NCI-H2107 (cell line): ENCODE results near the gene ELF3.
"Not testable (repeated sequence)": the region's sequence is repeated elsewhere in the genome, so short reads cannot be mapped to it uniquely, and the experiment has no call there.

Source experiments
- DNase-seq: peaks from one replicate; lab custom pipeline; 2025; lab: John Stamatoyannopoulos, UW

The ELF3 gene

DNA sequence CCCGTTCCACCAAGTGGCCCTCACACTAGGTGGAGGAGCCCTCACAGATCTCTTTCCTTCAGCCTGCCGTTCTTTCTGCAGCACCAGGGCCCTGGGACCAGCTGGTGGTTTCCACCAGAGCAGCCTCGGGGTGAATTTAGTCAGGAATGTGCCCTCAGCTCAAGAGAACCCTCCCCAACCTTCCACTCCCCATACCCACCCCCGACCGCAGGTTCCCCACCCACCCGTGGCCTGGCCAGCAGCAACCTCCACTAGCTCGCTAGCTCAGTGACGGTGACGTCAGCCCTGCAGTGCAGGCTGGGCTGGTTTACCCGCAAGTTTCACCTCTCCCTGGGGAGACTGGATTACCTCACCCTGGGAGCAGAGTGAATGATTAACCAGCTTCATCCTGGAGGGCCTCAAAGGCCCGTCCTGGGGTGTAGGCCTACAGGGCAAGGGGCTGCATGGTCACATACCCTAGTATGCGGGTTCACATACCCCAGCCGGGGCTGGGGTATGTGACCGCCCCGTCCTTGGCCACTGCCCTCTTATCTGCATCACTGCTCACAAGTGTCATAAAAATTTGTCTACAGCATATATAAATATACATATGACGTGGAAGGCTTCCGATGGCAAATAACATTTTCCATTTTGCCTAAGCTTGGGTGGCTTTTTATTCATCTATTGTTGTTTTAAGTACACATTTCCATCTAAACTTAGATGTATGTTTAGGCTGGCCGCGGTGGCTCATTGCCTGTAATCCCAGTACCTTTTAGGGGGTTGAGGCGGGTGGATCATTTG, 24.5 kb downstream of the ELF3 start:
- DNase-seq, result peak; percentile 92

DNA sequence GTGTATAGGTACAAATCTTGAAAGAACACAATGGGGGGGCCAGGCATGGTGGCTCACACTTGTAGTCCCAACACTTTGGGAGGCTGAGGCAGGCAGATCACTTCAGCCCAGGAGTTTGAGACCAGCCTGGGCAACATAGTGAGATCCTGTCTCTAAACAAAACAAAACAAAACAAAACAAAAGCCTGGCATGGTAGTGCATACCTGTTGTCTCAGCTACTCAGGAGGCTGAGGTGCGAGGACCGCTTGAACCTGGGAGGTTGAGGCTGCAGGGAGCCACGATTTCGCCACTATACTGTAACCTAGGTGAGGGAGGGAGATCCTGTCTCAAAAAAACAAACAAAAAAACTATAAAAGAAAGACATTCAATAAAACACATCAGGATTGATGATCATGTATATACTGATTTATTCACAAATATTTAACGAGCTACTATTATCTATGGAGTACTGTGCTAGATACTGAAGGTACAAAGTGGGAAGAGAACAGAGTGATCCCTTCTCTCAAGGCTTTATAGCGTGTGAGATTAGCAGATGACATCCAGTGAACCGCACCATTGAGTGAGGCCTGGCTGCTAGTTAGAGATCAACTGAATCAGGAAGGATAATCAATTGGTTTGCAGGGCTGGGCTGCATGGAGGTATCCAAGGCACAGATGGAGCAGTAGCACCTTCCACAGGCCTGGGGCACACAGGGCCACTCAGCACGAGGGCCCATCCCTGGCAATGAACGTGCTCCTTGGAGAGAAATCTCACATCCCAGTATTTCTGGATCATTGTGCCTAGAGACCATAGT, 26.4 kb downstream of the ELF3 start:
- DNase-seq, result no peak

DNA sequence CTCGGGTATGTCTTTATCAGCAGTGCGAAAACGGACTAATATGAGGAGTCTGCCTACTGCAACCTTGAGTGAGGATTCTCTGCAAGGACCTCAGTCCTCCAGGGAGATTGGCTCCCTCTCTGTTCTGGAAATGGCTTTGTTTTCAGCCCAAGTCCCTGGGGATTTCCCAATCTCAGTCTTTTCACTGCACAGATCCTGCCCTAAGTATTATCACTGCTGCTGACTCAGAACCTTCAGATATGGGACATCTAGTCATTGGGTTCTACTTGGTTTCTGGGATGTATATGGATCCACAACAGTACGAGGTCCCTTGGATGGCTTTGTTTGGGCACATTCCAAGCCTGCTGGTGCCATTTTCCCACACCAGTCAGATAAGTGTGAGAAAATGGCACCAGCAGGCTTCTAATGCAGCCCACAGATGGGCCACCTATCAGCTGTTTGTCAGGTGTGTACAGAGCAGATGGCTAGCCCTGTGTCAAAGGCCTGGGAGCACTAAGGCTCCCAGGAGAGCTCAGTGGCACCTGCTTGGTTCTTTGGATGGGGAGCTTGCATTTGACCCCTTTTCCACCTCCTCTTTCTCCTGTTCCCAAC, 27.4 kb downstream of the ELF3 start:
- no peak for DNase-seq

DNA sequence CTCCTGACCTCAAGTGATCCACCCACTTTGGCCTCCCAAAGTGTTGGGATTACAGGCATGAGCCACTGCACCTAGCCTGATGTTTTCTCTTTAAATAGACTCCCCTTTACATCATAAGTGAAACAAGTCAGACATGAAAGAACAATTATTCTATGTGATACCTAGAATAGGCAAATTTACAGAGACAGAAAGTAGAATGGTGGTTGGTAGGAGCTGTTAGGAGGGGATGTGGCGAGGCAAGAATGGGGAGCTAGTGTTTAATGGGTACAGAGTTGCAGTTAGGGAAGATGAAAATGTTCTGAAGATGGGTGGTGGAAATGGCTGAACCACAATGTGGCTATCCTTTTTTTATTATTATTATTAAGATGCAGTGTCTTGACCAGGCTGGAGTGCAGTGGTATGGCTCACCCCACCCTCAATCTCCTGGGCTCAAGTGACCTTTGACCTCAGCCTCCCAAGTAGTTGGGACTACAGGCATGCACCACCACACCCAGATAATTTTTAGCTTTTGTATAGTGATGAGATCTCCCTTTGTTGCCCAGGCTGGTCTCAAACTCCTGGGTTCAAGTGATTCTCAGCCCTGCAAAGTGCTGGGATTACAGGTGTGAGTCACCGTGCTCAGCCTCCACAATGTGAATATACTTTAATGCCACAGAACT, 28.4 kb downstream of the ELF3 start:
- DNase-seq, result no peak

DNA sequence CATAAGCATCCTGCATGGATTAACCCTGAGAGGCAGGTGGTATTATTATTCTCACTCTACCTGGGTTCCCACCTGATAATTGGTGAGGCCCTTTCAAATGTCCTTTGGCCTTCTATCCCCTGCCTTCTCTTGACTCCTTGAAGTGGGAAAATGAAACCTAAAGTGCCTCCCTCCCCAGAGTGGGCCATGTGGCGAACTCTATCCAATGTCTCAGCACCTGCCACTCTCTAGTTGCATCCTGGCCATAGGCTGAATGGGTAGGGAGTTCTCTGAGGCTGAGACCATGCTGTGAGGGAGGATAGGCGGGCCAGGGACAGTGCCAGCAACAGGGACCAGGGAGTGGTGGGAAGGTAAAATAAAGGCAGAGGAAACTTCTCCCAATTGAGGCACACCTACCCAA, 35.3 kb downstream of the ELF3 start:
- DNase-seq, result peak; percentile 76

DNA sequence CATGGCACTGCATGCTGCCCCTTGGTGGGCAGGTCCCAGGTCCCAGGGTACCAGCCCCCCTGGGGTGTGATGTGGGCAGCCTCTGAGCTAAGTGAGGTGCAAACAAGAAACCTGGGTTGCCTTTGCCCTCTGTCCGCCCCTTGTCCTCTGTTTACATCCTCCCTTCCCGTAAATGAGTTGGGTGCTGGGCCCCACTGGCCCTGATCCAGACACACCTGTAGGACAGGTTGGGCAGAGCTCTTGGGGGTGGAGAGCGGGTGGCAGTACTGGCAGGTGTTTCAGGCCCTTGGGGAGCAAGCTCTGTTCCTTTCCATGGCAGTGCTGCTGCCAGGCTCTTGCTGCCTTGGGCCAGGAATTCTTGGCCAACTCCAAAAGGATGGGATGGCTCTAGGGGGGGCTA, 35.8 kb downstream of the ELF3 start:
- DNase-seq, result peak; percentile 81

DNA sequence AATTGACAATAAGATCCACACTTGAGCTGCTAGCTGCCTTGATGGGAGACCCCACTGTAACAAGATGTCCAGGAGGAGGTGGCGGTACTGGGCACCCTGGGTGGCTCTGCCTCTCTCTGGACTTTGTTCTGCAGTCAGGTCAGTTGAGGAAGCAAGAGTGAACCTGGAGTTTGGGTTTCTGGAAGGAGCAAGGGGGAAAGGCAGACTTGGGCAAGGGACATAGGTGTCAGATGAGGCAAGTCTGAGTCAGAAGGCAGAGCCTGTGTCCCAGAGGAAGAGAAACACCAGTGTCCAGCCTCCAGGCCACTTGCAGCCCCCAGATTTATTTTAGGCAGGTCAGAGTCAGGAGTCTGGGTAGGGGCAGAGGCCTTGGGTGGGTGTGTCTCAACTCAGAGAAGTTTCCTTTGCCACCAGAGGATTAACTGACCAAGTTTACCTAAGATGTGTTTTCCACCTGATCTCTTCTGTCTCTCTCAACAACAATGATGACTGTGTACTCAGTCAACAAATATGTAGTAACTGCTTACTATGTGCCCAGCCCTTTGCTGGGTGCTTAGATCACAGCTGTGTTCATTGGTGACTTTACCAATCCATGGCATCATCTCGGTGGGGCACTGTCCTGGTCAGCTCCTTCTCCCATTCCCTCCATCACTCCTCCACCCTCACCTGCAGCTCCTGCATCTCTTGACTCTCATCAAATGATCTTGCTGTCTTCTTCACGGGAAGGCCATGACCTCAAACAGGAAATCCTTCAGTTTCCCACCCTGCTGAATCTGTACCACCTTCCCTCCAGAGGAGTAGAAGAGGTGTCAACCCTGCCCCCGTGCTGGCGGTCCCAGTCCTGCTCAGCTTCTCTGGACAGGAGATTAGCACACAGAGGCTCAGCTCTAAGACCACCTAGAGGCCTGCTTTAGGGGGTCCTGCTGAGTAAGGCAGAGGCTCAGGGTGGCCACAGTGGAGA, 36.6 kb downstream of the ELF3 start:
- DNase-seq, result no peak

DNA sequence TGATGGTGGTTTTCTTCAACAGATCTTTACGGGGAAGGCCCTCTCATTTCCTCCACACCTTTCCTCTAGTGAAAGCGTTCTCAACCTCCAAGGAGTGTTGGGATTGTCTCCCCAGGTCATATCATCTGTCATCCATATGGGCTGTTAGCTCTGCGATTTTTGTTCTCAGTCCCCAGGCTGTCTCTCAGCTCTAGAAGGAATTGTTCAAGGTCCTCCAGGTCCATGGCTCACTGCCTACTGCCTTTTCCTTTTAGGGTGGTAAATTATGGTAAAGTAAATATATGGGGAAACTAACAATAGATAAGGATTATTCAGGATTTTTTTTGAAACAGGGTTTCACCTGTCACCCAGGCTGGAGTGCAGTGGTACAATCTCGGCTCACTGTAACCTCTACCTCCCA, 37.6 kb downstream of the ELF3 start:
- no peak for DNase-seq

DNA sequence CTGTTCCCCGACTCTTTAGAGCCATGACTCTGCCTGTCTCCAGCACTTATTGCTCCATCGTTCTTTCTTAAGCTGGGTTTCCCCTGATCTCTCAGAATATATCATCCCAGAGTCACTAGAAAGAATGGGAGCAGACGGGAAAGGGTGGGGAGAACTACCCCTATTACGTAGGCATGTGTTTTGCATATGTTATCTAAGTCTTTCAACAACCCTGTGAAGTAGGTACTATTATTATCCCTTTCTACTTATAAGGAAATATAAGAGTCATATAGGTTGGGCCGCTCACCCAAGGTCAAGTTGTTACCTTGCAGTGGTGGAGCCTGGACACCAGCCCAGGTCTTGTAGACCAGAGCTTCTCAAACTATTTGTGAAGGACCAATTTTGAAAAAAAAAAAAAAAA, 38.7 kb downstream of the ELF3 start:
- DNase-seq, result no peak

DNA sequence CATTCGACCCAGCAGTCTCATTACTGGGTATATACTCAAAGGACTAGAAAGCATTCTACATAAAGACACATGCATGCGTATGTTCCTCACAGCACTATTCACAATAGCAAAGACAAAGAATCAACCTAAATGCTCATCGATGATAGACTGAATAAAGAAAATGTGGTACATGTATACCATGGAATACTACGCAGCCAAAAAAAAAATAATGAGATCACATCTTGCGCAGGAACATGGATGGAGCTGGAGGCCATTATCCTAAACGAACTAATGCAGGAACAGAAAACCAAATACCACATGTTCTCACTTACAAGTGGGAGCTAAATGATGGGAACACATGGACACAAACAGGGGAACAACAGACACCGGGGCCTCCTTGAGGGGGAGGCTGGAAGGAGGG, 43.7 kb downstream of the ELF3 start:
- DNase-seq, result no peak

DNA sequence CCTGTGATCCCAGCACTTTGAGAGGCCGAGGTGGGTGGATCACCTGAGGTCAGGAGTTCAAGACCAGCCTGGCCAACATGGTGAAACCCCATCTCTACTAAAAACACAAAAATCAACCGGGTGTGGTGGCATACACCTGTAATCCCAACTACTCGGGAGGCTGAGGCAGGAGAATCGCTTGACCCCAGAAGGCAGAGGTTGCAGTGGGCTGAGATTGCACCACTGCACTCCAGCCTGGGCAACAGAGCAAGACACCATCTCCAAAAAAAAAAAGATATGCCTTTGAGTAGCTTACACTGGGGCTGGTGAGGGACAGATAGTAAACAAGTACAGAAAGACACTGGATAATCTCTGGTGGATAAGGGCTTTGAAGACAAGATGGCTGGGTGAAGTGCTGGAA, 44.3 kb downstream of the ELF3 start:
- not testable (repeated sequence) for DNase-seq

DNA sequence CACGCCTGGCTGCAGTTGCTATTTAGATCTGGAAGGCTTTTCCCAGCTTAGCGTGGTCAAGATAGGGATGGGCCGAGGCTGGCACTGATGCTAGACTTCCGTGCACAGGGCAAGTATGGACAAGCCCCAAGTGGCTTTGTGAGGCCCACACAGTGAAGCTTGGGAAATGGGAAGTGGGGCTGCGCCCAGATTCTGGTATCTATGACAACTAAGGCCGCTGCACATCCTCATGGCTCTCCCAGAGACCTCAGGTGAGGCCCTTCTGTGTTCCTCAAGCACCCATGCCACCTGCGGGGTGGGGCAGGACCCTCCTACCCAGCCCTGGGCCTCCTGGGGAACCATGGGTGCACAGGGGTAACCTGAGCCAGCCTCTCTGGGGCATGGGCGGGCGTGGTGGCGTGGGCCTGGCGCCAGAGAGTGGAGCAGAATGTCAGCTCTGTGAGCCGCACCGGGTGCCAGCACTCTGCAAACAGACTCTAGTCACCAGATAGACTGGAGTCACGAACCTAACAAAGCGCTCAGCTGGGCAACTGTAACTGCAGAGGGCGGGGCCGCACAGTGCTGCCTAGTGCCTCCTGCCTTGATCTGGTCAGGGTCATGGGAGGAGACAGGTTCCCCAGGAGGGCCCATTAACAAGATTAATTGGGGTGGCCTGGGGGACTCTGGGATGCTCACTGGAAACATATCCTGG, 46.4 kb downstream of the ELF3 start:
- DNase-seq, result peak; percentile 92

DNA sequence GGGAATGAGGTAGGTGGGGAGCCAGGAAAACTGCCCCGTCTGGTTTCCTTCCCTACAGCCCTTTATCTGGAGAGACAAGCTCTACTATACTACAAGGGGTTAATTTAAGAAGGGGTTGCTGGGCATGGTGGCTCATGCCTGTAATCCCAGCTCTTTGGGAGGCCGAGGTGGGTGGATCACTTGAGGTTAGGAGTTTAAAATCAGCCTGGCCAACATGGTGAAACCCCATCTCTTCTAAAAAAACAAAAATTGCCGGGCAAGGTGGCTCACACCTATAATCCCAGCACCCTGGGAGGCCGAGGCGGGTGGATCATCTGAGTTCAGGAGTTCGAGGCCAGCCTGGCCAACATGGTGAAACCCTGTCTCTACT, 46.9 kb downstream of the ELF3 start:
- not testable (repeated sequence) for DNase-seq

DNA sequence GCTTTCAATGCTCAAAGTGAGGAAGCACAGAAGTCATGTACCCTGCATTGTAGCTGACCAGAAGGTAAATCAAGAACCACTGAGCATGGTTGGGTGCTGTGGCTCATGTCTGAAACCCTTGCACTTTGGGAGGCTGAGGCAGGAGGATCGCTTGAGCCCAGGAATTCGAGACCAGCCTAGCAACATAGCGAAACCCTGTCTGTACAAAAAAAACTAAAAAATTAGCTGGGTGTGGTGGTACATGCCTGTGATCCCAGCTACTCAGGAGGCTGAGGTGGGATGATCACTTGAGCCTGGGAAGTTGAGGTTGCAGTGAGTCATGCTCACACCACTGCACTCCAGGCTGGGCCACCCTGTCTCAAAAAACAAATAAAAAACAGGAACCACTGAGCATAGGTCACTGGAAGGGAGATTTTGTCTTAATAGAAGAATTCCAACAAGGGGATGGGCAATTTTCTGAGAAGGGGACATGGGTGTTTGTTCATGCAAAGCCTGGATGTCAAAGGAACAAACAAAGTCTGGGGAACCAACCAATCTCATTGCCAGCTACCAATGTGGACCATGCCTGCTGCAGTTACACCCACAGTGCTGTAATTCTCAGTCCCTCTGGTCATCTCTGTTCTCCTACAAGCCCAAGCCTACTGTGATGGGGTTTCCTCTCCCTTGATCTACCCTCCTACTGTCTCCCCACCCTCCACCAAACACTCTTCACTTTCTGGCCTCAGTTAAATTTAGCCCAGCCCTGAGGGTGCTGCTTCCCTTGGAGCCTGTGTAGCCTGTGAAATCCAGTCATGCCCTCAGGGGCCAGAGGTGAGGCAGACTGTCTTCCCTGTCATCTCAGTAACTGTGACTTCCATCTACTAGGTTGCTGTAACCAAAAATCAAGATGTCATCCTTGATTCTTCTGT, 47.9 kb downstream of the ELF3 start:
- no peak for DNase-seq

DNA sequence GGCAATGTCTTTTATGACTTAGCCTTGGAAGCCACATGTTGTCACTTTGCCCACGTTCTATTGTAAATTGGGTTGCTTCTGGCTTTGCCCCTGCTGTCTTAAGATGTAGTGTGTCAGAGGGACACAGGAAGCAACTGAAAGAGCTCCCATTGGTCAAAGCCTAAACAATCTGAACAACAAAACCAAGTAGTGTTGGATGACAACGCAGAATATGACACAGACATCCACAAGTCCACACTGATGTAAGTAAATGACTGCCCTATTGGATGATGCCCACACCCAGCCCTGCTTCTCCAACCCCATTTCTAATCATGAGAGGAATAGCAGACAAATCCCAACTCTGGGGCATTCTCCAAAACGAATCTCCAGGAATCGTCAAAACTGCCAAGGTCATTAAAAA, 50.7 kb downstream of the ELF3 start:
- DNase-seq, result no peak

DNA sequence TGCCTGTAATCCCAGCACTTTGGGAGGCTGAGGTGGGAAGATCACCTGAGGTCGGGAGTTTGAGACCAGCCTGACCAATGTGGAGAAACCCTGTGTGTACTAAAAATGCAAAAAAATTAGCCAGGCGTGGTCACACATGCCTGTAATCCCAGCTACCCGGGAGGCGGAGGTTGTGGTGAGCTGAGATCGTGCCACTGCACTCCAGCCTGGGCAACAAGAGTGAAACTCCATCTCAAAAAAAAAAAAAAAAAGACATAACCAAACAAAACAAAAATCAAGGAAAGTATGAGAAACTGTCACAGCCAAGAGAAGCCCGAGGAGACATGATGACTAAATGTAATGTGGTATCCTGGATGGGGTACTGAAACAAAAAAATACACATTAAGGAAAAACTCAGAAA, 51.4 kb downstream of the ELF3 start:
- DNase-seq, result not testable (repeated sequence)

DNA sequence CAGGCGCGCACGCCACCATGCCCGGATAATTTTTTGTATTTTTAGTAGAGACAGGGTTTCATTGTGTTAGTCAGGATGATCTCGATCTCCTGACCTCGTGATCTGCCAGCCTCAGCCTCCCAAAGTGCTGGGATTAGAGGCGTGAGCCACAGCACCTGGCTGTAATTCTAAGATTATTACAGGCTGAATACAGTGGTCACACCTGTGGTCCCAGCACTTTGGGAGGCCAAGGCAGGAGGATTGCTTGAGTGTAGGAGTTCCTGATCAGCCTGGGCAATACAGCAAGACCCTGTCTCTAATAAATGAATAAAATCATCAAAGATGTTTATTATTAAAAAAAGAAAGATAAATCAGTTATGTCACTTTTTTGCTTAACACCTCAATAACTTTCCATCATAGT, 52.2 kb downstream of the ELF3 start:
- not testable (repeated sequence) for DNase-seq

DNA sequence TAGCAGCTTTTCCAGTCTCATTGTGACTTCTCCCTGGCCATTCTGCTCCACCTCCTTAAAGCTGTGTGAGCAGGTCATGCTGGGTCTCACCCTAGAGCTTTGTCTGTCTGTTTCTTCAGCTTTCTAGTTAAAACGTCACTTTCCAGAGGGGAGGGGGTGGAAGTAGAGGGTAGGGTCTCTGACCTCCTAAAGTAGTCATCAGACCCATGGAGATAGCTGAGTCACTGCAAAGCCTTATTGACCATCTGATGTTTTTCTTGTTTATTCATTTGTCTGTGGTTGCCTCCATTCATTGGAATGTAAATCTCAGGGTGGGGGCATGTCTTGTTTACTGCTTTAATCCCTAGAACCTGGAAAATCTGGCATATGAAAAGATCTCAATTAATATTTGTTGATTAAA, 52.7 kb downstream of the ELF3 start:
- no peak for DNase-seq

DNA sequence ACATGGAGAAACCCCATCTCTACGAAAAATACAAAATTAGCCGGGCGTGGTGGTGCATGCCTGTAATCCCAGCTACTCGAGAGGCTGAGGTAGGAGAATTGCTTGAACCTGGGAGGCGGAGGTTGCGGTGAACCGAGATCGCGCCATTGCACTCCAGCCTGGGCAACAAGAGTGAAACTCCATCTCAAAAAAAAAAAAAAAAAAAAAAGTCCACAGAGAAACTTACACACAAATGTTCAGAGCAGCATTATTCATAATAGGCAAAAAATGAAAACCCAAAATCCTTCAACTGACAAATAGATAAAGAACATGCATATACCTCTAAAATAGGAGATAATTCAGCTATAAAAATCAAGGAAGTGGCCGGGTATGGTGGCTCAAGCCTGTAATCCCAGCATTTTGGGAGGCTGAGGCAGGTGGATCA, 54.5 kb downstream of the ELF3 start:
- not testable (repeated sequence) for DNase-seq
